HAP-1 (cell line): ENCODE results near the gene ANKH.

Experiments used
- DNase-seq, 2 experiments: peaks; one replicate each; pipeline ENCODE4 v3.0.0-alpha.2; 2016 to 2020; ENCODE audit warnings: low spot score in 2 of 2
- H3K27me3 ChIP-seq: fragments of 250-450 bp; sonication (Bioruptor Pico); 2 replicates; pipeline ENCODE4 v1.5.1; 2020; ENCODE audit warnings: low read depth, mild to moderate bottlenecking, moderate library complexity
- H3K36me3 ChIP-seq: fragments of 250-450 bp; sonication (Bioruptor Pico); replicated peaks from 2 replicates; pipeline ENCODE4 v1.5.1; 2020; ENCODE audit warnings: mild to moderate bottlenecking
- H3K4me1 ChIP-seq: fragments of 250-450 bp; sonication (Bioruptor Pico); 2 replicates; pipeline ENCODE4 v1.5.1; 2020; ENCODE audit warnings: mild to moderate bottlenecking
- H3K4me3 ChIP-seq: fragments of 250-450 bp; sonication (Bioruptor Pico); 2 replicates; pipeline ENCODE4 v1.5.1; 2020; ENCODE audit warnings: mild to moderate bottlenecking, moderate library complexity
- H3K9me3 ChIP-seq: fragments of 250-450 bp; sonication (Bioruptor Pico); 2 replicates; pipeline ENCODE4 v1.5.1; 2020; ENCODE audit warnings: mild to moderate bottlenecking, moderate library complexity
- in situ Hi-C: fragments of 300-500 bp; cut with MboI; formaldehyde crosslinking; loops from 3 replicates; pipeline ENCODE4 v1.14.3; 2020; ENCODE audit warnings: low sequenced_read_pairs, inconsistent platforms, mixed read lengths

Gene ANKH

DNA sequence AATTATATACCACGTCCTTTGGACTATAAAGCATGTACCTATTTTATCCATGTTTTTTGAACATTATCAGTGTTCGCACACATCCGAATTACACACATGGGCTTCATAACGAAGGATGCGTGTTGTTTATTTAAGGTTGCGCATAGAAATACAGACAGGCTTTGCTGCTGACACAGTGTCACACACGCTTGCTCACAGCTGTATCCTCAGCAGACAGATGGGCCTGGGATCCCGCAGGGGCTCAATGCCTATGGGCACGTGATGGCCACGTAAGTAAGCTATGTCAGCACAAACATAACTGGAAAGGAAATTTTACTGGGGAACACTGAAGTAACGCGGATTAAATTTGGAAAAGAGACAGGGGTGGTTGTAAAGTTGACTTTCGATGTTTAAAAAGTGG lies 130.4 kb downstream of the ANKH start:
- Histone ChIP-seq H3K4me3 (no peak overlapping the region), H3K4me1 (peaks cover 27% of the 10 kb centered on the region), H3K36me3 (no peaks in the 10 kb centered on the region), H3K27me3 (no peaks in the 10 kb centered on the region), H3K9me3 (no peaks in the 10 kb centered on the region)
- in situ Hi-C loops = no loop called here
- DNase-seq = no peak

DNA sequence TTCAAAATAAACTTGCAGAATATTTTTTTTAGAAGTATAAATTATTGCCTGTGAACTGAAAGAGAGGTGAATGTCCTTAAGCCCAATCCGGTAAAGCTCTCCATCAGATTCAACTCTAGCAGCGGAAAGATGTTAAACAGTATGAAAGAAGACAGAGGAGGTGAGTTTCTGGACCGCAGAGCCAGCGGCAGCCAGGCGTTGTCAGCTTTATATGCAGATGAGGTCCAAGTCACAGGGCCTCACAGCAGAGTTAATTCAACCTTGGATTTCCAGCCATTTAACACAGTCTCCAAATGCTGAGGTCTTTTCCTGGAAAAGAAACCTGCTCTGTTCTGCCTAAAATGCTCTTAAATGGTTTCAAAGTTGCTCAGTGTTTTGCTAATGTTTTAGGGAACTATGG lies 131.6 kb downstream of the ANKH start:
- no peak overlapping the region for H3K4me3 ChIP-seq
- H3K27me3 ChIP-seq = no peaks in the 10 kb centered on the region
- H3K9me3 ChIP-seq = no peaks in the 10 kb centered on the region
- H3K4me1 ChIP-seq = peaks cover 27% of the 10 kb centered on the region
- in situ Hi-C loops = no loop called here
- no peaks in the 10 kb centered on the region for H3K36me3 ChIP-seq
- no peak for DNase-seq

DNA sequence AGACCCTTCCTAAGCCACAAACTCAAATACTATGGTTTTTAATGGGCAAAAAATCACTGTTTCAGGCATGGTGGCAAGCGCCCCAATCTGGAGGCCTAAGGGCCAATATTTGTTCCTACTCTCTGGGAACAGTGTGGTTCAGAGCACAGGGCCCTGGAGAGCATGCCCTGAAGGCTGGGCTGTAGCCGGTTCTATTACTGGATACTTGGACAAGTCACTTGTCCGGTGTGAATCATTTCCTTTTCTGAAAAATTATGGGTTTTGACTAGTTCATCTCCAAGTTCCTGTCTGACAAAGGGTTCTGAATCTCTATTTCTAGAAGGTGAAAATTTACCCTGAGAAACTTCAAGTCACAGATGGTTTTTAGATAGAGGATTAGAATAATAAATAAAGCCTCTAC lies 132.0 kb downstream of the ANKH start:
- Histone ChIP-seq H3K4me3 (no peak overlapping the region), H3K36me3 (no peaks in the 10 kb centered on the region), H3K4me1 (peaks cover 27% of the 10 kb centered on the region), H3K27me3 (no peaks in the 10 kb centered on the region), H3K9me3 (no peaks in the 10 kb centered on the region)
- no peak for DNase-seq
- in situ Hi-C loops = no loop called here

DNA sequence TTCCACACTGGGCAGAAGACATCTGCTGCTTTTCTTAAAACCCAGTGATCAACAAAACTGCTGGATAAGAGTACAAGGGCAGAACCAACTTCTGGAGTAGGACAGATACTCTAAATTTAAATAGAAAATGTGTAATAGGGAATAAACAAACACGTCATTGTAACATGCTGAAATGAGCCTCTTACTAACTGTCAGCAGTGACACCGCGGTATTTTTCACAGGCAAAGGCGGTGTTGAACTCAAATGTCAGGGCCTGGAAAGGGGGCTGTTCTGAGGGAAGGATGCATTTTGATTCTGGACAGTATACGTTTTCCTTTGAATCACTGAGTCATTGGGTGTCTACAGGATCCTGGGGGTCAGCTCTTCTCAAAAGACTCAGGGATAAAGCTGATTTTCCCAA lies 133.5 kb downstream of the ANKH start:
- in situ Hi-C loops = no loop called here
- H3K27me3 ChIP-seq = no peaks in the 10 kb centered on the region
- H3K9me3 ChIP-seq = no peaks in the 10 kb centered on the region
- no peak for DNase-seq
- no peak overlapping the region for H3K4me3 ChIP-seq
- H3K4me1 ChIP-seq = peaks cover 15% of the 10 kb centered on the region
- H3K36me3 ChIP-seq = no peaks in the 10 kb centered on the region

- no peak overlapping the region for H3K4me3 ChIP-seq
- no peaks in the 10 kb centered on the region for H3K9me3 ChIP-seq
- H3K4me1 ChIP-seq = peaks cover 8% of the 10 kb centered on the region
- H3K36me3 ChIP-seq = no peaks in the 10 kb centered on the region
- DNase-seq = no peak
- in situ Hi-C loops = no loop called here
- H3K27me3 ChIP-seq = no peaks in the 10 kb centered on the region
These were observed 134.3 kb downstream of the ANKH start for GRCh38 chr5:14737291-14737690.

- H3K27me3 ChIP-seq = no peaks in the 10 kb centered on the region
- no peak overlapping the region for H3K4me3 ChIP-seq
- in situ Hi-C loops = no loop called here
- no peaks in the 10 kb centered on the region for H3K9me3 ChIP-seq
- H3K36me3 ChIP-seq = no peaks in the 10 kb centered on the region
- no peaks in the 10 kb centered on the region for H3K4me1 ChIP-seq
- no peak for DNase-seq
These were observed 135.6 kb downstream of the ANKH start for GRCh38 chr5:14735944-14736343.

DNA sequence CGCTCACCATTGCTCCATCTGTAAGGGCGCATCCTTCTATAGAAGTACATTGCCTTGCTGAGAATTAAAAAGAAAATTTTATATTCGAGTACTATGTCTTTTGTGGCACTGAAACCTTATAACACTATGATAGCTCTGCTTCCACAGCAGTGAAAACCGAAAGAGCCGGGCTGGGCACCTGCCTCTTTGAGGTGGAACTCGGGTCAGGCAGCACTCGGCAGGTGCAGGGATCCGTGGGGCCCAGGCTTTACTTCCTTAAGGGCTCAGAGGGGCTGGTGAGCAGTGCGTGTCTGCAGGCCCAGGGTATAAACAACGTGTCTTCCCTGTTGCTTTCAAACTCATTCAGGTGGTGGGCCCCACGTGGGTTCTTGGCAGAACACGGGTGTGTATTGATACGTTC lies 137.2 kb downstream of the ANKH start:
- no peaks in the 10 kb centered on the region for H3K27me3 ChIP-seq
- DNase-seq = no peak
- H3K9me3 ChIP-seq = no peaks in the 10 kb centered on the region
- in situ Hi-C loops = no loop called here
- H3K36me3 ChIP-seq = no peaks in the 10 kb centered on the region
- H3K4me3 ChIP-seq = no peak overlapping the region
- H3K4me1 ChIP-seq = no peaks in the 10 kb centered on the region

- Histone ChIP-seq H3K27me3 (no peaks in the 10 kb centered on the region), H3K36me3 (no peaks in the 10 kb centered on the region), H3K9me3 (no peaks in the 10 kb centered on the region), H3K4me1 (peaks cover 2% of the 10 kb centered on the region), H3K4me3 (no peak overlapping the region)
- in situ Hi-C loops = no loop called here
- DNase-seq = no peak
These were observed 137.9 kb downstream of the ANKH start for GRCh38 chr5:14733661-14734060.

DNA sequence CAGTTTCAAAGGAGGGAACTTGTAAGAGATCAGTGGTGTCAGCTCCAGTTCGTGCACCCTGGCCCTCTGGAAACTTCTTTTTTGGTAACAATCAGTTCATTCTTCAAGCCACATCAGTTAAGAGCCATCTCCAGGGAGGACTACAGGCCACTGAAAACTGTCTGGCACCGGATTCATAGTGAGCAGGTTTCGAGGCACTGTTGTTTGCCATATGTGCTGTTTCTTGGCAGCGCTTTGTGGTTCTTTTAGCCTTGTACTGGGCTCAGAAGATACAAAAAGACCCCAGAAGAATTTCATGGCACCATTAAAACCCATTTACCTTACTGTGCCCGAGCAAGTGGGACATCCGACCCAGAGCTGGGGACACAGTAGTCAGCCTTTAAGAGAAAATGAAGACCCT lies 138.6 kb downstream of the ANKH start:
- H3K4me3 ChIP-seq = no peak overlapping the region
- H3K4me1 ChIP-seq = peaks cover 9% of the 10 kb centered on the region
- H3K27me3 ChIP-seq = no peaks in the 10 kb centered on the region
- H3K36me3 ChIP-seq = no peaks in the 10 kb centered on the region
- no peak for DNase-seq
- in situ Hi-C loops = no loop called here
- H3K9me3 ChIP-seq = no peaks in the 10 kb centered on the region

- Histone ChIP-seq H3K36me3 (no peaks in the 10 kb centered on the region), H3K9me3 (no peaks in the 10 kb centered on the region), H3K4me3 (no peak overlapping the region), H3K4me1 (peaks cover 15% of the 10 kb centered on the region), H3K27me3 (no peaks in the 10 kb centered on the region)
- in situ Hi-C loops = no loop called here
- no peak for DNase-seq
These were observed 140.7 kb downstream of the ANKH start for GRCh38 chr5:14730881-14731280.

GRCh38 chr5:14730466-14730865 lies 141.1 kb downstream of the ANKH start:
- no peaks in the 10 kb centered on the region for H3K36me3 ChIP-seq
- peaks cover 15% of the 10 kb centered on the region for H3K4me1 ChIP-seq
- no peaks in the 10 kb centered on the region for H3K9me3 ChIP-seq
- no peak for DNase-seq
- H3K4me3 ChIP-seq = no peak overlapping the region
- H3K27me3 ChIP-seq = no peaks in the 10 kb centered on the region
- in situ Hi-C loops = no loop called here

- no peaks in the 10 kb centered on the region for H3K9me3 ChIP-seq
- H3K36me3 ChIP-seq = no peaks in the 10 kb centered on the region
- no peak for DNase-seq
- peaks cover 15% of the 10 kb centered on the region for H3K4me1 ChIP-seq
- H3K27me3 ChIP-seq = no peaks in the 10 kb centered on the region
- in situ Hi-C loops = loop anchor here (5.0 kb wide), 1 partner anchor 273 kb away; no protein-coding TSS in a partner anchor
- no peak overlapping the region for H3K4me3 ChIP-seq
These were observed 141.9 kb downstream of the ANKH start for GRCh38 chr5:14729448-14730385.

GRCh38 chr5:14728459-14728938 lies 143.1 kb downstream of the ANKH start:
- Histone ChIP-seq H3K9me3 (no peaks in the 10 kb centered on the region), H3K36me3 (no peaks in the 10 kb centered on the region), H3K4me3 (no peak overlapping the region), H3K27me3 (no peaks in the 10 kb centered on the region), H3K4me1 (peaks cover 15% of the 10 kb centered on the region)
- DNase-seq = peak; percentile 65 to 84
- in situ Hi-C loops = loop anchor here (5.0 kb wide), 1 partner anchor 274 kb away; no protein-coding TSS in a partner anchor

GRCh38 chr5:14727928-14728458 lies 143.6 kb downstream of the ANKH start:
- no peaks in the 10 kb centered on the region for H3K36me3 ChIP-seq
- in situ Hi-C loops = loop anchor here (5.0 kb wide), 1 partner anchor 274 kb away; no protein-coding TSS in a partner anchor
- no peak for DNase-seq
- H3K9me3 ChIP-seq = no peaks in the 10 kb centered on the region
- H3K4me1 ChIP-seq = peaks cover 15% of the 10 kb centered on the region
- H3K4me3 ChIP-seq = no peak overlapping the region
- H3K27me3 ChIP-seq = no peaks in the 10 kb centered on the region
